Omental fat pad (tissue), 4 donors: Measurements from ENCODE around the gene TBX21. TPM values are rescaled to one million over a fixed set of nuclear protein-coding genes. Genes with fewer than 3 reads are reported as not detected.

ENCODE experiments used
- ATAC-seq: fragments of 150-250 bp; one replicate; pipeline ENCODE4 v1.9.1; 2016; ENCODE audit warnings: mild to moderate bottlenecking, moderate library complexity; ENCODE audit not compliant: low FRiP score
- DNase-seq: peaks from one replicate; pipeline ENCODE4 v3.0.0-alpha.2; 2019; ENCODE audit warnings: low spot score
- CTCF ChIP-seq, 3 donors: fragments of 450-650 bp; IDR thresholded peaks; one replicate each; pipeline ENCODE4 v1.5.1; 2016 to 2017; ENCODE audit warnings: antibody characterized with exemption in 3 of 3, mild to moderate bottlenecking in 3 of 3, moderate library complexity in 2 of 3
- total RNA-seq, 4 donors: library from RNA; depleted of rRNA; stranded (reverse); fragments of >200 nt; gene quantifications; one replicate each; pipeline ENCODE4 v1.1.0, GENCODE V29; 2016

Gene TBX21
- total RNA-seq, 4 donors from 2014 or later, result 0.46 to 4.6 (median 2.0) TPM

GRCh38 chr17:47778184-47778635, 45.2 kb downstream of the TBX21 start:
- no peak for DNase-seq
- TF ChIP-seq CTCF (IDR thresholded peaks at IDR 0.05), result no peak
- ATAC-seq, result no peak

GRCh38 chr17:47781397-47781796, 48.4 kb downstream of the TBX21 start:
- TF ChIP-seq CTCF (IDR thresholded peaks at IDR 0.05), result no peak
- no peak for ATAC-seq
- DNase-seq, result no peak

GRCh38 chr17:47785538-47786123, 52.6 kb downstream of the TBX21 start:
- no peak for ATAC-seq
- TF ChIP-seq CTCF (IDR thresholded peaks at IDR 0.05), result no peak
- no peak for DNase-seq

- DNase-seq (no peak), ATAC-seq (peak; percentile 70)
- TF ChIP-seq CTCF (IDR thresholded peaks at IDR 0.05), result no peak
Measured at GRCh38 chr17:47789611-47790561, 56.9 kb downstream of the TBX21 start.

- DNase-seq (no peak), ATAC-seq (no peak)
- TF ChIP-seq CTCF (IDR thresholded peaks at IDR 0.05), result no peak
Measured at GRCh38 chr17:47791025-47791424, 58.0 kb downstream of the TBX21 start.

- ATAC-seq (no peak), DNase-seq (no peak)
- no peak for TF ChIP-seq CTCF (IDR thresholded peaks at IDR 0.05)
Measured at GRCh38 chr17:47792457-47792856, 59.4 kb downstream of the TBX21 start.
